ENCODE measurements around the gene ADAR.

ADAR gene

GRCh38 chr1:154583773-154584172 lies 24.2 kb downstream of the ADAR start:
- no peak for DNase-seq

DNA sequence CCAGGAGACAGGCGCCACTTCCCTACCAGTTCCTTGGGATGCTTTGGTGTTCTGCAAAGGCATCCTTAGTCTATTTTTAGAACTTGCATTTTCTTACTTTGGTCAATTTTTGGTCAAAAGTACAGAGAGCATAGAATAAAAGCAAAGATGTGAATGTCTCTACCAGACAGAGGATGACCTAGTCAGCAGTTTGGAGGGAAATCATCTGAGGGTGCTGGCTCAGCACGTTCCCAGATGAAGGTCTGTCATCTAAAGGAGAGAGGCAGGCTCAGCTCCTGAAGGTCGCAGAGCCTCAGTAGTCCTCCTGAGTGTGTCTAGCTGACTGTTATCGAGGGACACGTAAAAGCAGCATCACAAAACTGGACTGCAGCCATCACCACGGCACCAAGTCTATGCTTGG lies 25.1 kb downstream of the ADAR start:
- no peak for DNase-seq

DNA sequence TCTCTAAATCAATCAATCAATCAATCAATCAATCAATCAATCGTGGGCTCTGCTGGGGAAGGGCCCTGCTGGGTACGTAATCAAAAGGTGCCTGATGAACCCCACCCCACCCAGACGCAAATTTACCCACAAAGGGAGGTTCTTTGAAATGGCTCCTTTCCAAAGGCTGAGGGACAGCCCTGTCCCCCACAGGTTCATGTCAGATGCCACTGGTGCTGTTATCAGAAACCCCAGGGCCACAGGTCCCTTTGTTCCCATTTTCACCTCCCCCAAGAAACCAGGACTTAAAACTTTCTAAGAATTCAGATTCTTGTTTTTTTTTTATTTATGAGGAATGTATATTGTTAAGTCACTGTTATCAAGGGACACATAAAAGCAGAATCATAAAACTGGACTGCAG lies 26.2 kb downstream of the ADAR start:
- no peak for DNase-seq

GRCh38 chr1:154579374-154579773 lies 28.6 kb downstream of the ADAR start:
- no peak for DNase-seq

- DNase-seq: no peak
Measured at GRCh38 chr1:154578058-154578418, 29.9 kb downstream of the ADAR start.

DNA sequence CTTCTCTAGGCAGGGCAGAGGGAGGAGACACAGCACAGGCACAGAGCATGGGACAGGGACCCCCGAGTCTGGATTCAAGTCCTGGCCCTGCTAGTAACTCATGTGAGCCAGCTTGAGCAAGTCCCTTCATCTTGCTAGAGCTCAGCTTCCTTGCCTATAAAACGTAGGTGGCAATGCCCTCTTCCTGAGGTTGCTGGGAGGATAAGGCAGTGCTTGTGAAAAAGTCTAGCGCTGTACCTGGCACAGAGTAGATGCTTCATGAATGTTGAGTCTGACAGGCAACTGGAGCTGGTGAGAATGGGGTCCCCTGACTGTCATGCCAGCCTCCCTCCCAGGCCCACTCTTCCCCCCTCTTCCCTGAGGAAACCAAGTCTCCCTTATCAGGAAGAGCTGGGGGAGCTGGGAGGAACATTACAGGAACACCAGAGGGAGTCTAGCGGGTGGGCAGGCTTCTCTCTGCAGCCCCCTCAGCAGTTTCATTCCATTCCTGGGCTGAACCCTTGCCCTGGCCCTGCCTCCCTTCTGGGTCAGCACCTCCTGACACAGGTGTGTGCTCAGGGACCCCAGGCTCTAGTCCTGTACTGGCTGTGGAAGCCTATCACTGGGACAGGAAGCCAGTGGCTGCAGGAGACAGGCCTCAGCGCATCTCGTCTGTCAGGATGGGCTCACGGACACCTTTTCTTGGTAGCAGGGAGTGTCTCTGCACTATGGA lies 30.5 kb downstream of the ADAR start:
- DNase-seq: no peak

- no peak for DNase-seq
Measured at GRCh38 chr1:154575951-154576566, 31.9 kb downstream of the ADAR start.

- no peak for DNase-seq
Measured at GRCh38 chr1:154575147-154575927, 32.6 kb downstream of the ADAR start.

DNA sequence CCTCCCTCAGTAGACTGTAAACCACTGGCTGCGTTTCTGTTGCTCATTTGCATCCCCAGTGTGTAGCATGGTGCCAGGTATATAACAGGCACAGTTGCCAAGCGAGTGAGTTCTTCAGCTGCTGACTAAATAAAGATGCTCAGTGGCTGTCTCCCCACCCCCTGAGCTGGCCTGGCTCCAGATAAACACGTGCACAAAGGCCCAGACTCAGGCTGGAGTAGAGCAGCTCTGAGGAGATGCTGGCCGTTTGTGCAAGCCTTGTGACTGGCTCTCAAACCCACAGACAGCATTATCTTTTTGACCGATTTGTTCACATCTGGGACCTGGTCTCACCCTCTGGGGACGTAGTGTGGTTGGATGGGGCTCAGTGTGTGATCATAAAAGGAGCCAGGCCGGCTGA lies 33.3 kb downstream of the ADAR start:
- no peak for DNase-seq

- no peak for DNase-seq
Measured at GRCh38 chr1:154573168-154573510, 34.8 kb downstream of the ADAR start.

DNA sequence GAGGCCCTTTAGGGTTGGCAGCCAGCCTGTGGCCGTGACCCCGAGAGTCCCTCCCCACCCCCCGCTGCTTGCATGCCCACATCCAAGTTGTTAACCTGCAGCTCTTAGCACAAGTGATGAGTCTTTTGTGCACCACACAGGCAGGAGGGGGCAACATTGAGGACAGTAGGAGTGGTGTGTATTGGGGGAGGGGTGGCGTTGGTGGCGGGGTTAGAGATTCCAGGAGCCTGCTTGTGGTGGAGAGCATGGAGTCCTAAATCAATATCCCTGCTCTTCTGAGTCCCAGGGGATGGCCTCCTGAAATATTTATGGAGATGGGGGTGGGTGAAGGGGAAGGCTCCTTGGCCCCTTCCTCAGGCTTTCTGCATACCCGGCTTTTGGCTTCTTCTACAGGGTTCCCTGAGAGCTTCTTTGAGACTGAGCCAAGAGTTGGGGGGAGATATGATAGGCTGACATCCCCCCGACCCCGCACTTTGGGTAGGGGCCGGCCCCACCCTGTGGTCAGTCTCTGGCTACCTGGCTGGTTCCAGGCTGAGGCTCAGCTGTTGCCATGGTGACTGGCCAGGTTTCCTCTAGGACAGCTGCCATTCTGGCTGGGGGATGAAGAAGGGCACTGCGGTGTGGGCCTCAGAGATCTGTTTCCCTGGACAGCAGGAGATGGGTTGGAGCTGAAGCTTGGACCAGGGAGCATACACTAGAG lies 35.4 kb downstream of the ADAR start:
- no peak for DNase-seq

DNA sequence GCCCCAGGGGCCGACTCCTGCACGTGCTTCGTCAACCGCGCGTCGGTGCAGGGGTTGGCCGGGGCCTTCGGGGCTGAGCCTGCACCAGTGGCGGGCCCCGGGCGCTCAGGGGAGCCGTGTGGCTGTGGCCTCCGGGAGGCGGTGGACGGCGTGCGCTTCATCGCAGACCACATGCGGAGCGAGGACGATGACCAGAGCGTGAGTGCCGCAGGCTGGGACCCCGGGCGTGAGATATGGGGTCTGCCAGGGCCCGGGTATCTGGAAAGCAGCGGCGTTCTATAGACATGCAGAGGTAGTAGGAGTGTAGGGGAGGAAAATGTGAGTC lies 36.1 kb downstream of the ADAR start:
- no peak for DNase-seq

DNA sequence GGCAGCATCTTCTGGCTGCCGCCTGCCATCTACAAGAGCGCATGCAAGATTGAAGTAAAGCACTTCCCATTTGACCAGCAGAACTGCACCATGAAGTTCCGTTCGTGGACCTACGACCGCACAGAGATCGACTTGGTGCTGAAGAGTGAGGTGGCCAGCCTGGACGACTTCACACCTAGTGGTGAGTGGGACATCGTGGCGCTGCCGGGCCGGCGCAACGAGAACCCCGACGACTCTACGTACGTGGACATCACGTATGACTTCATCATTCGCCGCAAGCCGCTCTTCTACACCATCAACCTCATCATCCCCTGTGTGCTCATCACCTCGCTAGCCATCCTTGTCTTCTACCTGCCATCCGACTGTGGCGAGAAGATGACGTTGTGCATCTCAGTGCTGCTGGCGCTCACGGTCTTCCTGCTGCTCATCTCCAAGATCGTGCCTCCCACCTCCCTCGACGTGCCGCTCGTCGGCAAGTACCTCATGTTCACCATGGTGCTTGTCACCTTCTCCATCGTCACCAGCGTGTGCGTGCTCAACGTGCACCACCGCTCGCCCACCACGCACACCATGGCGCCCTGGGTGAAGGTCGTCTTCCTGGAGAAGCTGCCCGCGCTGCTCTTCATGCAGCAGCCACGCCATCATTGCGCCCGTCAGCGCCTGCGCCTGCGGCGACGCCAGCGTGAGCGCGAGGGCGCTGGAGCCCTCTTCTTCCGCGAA lies 36.6 kb downstream of the ADAR start:
- no peak for DNase-seq

DNA sequence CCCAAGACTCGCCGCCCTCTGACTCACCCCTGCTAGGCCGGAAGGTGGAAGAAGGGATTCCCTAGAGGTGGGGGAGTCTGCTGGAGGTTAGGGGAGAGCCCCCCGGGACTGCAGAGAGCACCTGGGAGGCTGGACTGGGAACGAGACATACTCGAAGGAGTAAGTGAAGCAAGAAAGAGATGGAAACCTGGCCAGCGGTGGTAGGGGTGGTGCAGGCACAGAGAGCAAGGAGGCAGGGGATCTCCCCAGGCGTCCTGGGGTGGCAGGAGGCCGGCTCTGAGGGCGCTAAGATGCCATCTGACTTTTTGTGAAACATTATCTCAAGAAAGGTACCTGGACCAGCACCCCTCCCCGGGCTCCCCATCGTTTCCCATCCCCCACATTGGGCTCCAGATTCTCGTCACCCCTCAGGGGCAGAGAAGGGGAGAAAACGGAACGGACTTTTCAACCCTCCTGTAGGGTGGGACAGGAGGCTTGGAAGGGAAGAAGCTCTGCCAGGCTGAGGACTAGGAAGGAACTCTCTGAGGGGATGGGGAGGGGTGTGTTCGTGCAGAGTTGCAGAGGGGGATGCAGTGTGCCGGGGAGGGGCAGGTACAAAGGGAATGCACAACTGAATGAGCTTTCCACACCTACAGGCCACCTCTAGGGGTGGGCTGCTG lies 39.7 kb downstream of the ADAR start:
- DNase-seq: no peak

DNA sequence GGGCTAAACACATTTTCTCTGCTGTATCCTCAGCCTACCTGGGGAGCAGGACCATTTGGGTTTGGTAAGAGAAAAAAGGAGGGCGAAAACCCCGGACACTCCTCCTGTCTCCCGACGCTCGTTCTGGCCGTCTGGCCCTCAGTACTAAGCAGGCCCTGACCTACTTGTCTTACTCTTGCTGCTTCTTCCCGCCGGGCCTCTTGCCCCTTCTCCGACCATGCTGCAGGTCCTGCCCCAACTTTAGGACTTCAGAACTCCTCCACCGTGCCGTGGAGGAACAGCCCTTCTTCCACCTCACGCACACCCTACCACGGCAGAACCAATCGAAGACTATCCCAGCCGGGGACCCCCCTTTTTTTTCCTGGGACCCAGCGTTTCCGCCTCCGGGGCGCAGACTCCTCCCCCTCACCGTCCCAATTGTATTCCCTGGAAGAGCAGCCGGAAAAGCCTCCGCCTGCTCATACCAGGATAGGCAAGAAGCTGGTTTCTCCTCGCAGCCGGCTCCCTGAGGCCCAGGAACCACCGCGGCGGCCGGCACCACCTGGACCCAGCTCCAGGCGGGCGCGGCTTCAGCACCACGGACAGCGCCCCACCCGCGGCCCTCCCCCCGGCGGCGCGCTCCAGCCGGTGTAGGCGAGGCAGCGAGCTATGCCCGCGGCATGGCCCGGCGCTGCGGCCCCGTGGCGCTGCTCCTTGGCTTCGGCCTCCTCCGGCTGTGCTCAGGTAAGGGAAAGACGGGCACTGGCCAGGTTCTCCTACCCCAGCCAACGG lies 40.4 kb downstream of the ADAR start, which contains the start of gene CHRNB2:
Gene CHRNB2, plus strand, starts transcription at position 393 of the 771 bp plus-strand sequence. Its CDS starts 267 bp downstream, at position 660.
- peak; percentile 68 for DNase-seq

DNA sequence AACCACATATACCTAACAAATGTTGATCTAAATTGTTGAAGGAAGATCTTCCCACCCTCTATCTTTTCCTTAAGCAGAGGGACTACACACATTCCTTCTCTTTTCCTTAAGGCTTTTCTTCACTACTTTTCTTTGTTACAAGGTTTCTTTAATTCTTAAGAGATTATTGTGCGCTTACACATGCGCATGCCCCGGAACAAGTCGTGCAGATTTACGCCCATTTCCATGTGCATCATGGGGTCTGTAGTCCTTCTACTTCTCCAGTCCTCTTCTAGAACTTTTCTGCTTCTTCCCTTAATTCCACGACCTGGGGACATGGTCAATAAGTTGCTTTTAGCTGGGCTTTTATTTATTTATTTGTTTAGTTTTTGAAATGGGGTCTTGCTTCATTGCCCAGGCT lies 42.1 kb downstream of the ADAR start:
- no peak for DNase-seq

DNA sequence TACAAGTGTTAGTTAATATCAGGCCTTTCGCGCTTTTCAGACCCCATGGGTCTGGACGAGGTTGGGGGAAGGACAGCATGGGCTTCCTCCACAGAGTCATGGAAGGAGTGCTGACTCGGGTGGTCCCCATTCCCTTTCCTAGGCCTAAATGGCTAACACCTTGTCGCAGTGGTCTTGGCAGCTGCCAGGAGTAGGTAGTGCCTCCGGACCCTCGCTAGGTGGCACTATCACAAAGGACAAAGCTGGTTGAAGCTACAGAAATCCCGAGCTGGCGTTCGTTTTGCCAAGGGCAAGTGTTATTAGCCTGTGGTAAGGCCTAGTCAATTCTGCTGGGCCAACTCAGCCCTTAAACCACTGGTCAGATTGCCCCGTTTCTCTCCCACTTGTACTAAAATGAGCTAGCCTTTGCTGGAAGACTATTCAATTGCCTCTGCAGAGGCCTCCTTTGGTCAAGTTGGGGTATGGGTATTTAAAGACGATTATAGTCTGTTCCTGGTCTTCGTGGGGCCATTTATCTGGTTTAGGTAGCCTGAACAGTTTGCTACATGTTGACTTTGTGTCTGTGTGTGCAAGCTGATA lies 48.4 kb downstream of the ADAR start:
- DNase-seq: peak; percentile 79

GRCh38 chr1:154558720-154559465 lies 49.1 kb downstream of the ADAR start:
- DNase-seq: peak; percentile 99

DNA sequence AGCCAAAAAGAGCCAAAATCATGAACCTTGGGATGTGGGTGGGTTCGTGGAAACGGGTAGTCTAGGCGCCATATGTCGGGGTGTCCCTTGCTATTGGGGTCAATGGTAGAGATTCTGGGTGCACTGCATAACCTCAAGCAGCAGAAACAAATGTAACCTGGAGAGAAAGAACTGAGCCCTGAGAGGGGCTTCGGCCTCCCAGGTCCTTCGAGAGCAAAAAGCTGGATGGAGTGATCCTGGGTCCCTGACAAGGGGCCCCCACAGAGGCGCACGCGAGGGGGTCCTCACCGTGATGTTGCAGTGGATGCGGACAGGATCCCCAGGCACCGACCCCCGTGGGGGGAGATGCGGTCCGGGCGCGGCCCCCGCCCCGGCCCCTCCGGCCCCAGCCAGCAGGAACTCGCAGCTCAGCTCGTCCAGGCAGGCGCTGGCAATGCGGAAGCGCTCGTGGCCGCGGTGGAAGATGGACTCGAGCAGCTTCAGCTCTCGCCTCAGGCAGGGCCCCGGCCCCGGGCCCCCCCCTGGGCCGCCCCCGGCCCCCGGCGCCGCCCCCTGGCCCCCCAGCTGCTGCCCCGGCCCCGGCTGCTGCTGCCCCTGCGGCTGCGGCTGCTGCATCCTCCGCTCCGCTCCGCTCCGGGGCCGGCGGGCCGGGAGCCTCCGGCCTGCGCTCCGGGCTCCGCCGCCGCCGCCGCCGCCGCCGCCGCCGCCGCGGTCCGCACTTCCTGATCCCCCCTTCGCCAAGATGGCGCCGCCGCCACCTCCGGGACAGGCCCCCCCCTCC lies 49.9 kb downstream of the ADAR start, which contains the start of gene UBE2Q1:
Gene UBE2Q1, minus strand, starts transcription at position 724 of the 781 bp plus-strand sequence. Its CDS starts 109 bp downstream, at position 615.
- peak; percentile 28 for DNase-seq
